Measurements from ENCODE around the gene PPP1R37.

PPP1R37 gene

GRCh38 chr19:45125360-45125759, 32.4 kb downstream of the PPP1R37 start:
- no peak overlapping the region for H2BK5ac ChIP-seq (ENCODE audit: low read depth, low read length, poor library complexity, severe bottlenecking)
- no peak overlapping the region for H3K4me2 ChIP-seq (ENCODE audit: low read length, poor library complexity, severe bottlenecking)
- no peak overlapping the region for H4K91ac ChIP-seq (ENCODE audit: low read length)
- no peak overlapping the region for H3K9ac ChIP-seq (ENCODE audit: low read length)
- no peak overlapping the region for H2BK15ac ChIP-seq (ENCODE audit: low read depth, poor library complexity, severe bottlenecking)
- H3K23ac ChIP-seq (ENCODE audit: low read length in 2 of 2): no peak overlapping the region
- no peak overlapping the region for H3K18ac ChIP-seq (ENCODE audit: low read depth in 1 of 2, low read length in 2 of 2)
- H3K27ac ChIP-seq (ENCODE audit: low read length, poor library complexity, severe bottlenecking): no peak overlapping the region
- no peak for DNase-seq
- H3K14ac ChIP-seq (ENCODE audit: low read length in 2 of 2): no peak overlapping the region
- no peaks in the 10 kb centered on the region for H3K27me3 ChIP-seq (ENCODE audit: control insufficient read depth in 1 of 2, insufficient read depth in 1 of 2, low read length in 2 of 2)
- H2BK12ac ChIP-seq (ENCODE audit: low read length in 2 of 2): no peak overlapping the region
- peaks cover 19% of the 10 kb centered on the region for H3K4me1 ChIP-seq (ENCODE audit: control insufficient read depth, insufficient read depth, low read depth, low read length)
- H3K4ac ChIP-seq (ENCODE audit: low read depth in 1 of 2, low read length in 2 of 2): no peak overlapping the region
- no peak overlapping the region for H3K4me3 ChIP-seq (ENCODE audit: insufficient read depth in 1 of 2, low read depth in 1 of 2, low read length in 2 of 2)
- 98% methylated on average over 9 of the region's 9 CpGs for WGBS
- no peak overlapping the region for H4K8ac ChIP-seq (ENCODE audit: low read length)
- no peaks in the 10 kb centered on the region for H3K9me3 ChIP-seq (ENCODE audit: control insufficient read depth, low read length)
- H2AFZ ChIP-seq (ENCODE audit: low read depth, low read length): no peak overlapping the region
- peaks cover 0 to 26% of the 10 kb centered on the region in 2 experiments for H3K36me3 ChIP-seq (ENCODE audit: control insufficient read depth in 1 of 2, insufficient read depth in 2 of 2, low read depth in 1 of 2, low read length in 2 of 2)
- no peak overlapping the region for H2AK5ac ChIP-seq (ENCODE audit: low read length, severe bottlenecking)
- peaks cover 67% of the 10 kb centered on the region for H3K79me1 ChIP-seq (replicated peaks; ENCODE audit: low read length, poor library complexity, severe bottlenecking)
- no peak overlapping the region for H2BK120ac ChIP-seq (ENCODE audit: low read depth, low read length)

DNA sequence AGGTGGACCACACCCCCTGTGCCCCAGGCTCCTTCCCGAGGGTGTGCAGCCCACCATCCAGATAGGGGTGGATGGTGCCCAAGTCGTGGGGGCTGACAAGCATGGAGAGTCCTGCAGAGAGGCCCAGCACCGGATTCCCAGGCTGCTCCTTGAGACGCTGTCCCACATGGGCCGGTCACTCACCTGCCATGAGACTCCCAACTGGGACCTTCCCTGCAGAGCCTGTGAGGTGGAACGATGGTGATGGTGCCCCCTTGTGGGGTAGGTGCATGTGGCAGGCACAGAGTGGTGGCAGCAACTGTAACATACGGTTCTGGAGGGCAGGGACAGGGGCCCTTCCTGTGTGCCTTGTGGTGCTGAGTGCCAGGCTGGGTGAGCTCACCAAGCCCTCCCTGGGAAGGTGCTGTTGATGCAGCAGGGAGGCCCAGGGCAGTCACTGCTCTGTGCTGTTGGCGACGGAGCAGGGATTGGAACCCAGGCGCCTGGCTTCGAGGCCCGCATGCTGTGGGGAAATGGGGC, 33.1 kb downstream of the PPP1R37 start:
- Histone ChIP-seq H2BK12ac (ENCODE audit: low read length in 2 of 2) (peak overlapping the region in 1 of 2 experiments; percentile 21), H3K4ac (ENCODE audit: low read depth in 1 of 2, low read length in 2 of 2) (no peak overlapping the region), H3K4me1 (ENCODE audit: control insufficient read depth, insufficient read depth, low read depth, low read length) (peaks cover 25% of the 10 kb centered on the region), H4K91ac (ENCODE audit: low read length) (peak overlapping the region; percentile 57), H3K23ac (ENCODE audit: low read length in 2 of 2) (no peak overlapping the region), H3K18ac (ENCODE audit: low read depth in 1 of 2, low read length in 2 of 2) (no peak overlapping the region), H3K9me3 (ENCODE audit: control insufficient read depth, low read length) (no peaks in the 10 kb centered on the region), H3K14ac (ENCODE audit: low read length in 2 of 2) (no peak overlapping the region), H3K79me1 (replicated peaks; ENCODE audit: low read length, poor library complexity, severe bottlenecking) (peaks cover 64% of the 10 kb centered on the region), H2BK5ac (ENCODE audit: low read depth, low read length, poor library complexity, severe bottlenecking) (no peak overlapping the region), H2BK120ac (ENCODE audit: low read depth, low read length) (no peak overlapping the region), H3K36me3 (ENCODE audit: control insufficient read depth in 1 of 2, insufficient read depth in 2 of 2, low read depth in 1 of 2, low read length in 2 of 2) (peaks cover 0 to 26% of the 10 kb centered on the region in 2 experiments), H2AFZ (ENCODE audit: low read depth, low read length) (no peak overlapping the region), H3K27ac (ENCODE audit: low read length, poor library complexity, severe bottlenecking) (no peak overlapping the region), H2AK5ac (ENCODE audit: low read length, severe bottlenecking) (no peak overlapping the region), H3K4me3 (ENCODE audit: insufficient read depth in 1 of 2, low read depth in 1 of 2, low read length in 2 of 2) (no peak overlapping the region), H2BK15ac (ENCODE audit: low read depth, poor library complexity, severe bottlenecking) (no peak overlapping the region), H4K8ac (ENCODE audit: low read length) (no peak overlapping the region), H3K27me3 (ENCODE audit: control insufficient read depth in 1 of 2, insufficient read depth in 1 of 2, low read length in 2 of 2) (no peaks in the 10 kb centered on the region), H3K4me2 (ENCODE audit: low read length, poor library complexity, severe bottlenecking) (no peak overlapping the region), H3K9ac (ENCODE audit: low read length) (peak overlapping the region; percentile 26)
- peak; percentile 63 for DNase-seq
- WGBS: 61% methylated on average over 12 of the region's 12 CpGs

- Histone ChIP-seq H2AK5ac (ENCODE audit: low read length, severe bottlenecking) (no peak overlapping the region), H3K36me3 (ENCODE audit: control insufficient read depth in 1 of 2, insufficient read depth in 2 of 2, low read depth in 1 of 2, low read length in 2 of 2) (peaks cover 0 to 26% of the 10 kb centered on the region in 2 experiments), H2BK120ac (ENCODE audit: low read depth, low read length) (no peak overlapping the region), H3K14ac (ENCODE audit: low read length in 2 of 2) (no peak overlapping the region), H2BK12ac (ENCODE audit: low read length in 2 of 2) (no peak overlapping the region), H3K4ac (ENCODE audit: low read depth in 1 of 2, low read length in 2 of 2) (no peak overlapping the region), H2AFZ (ENCODE audit: low read depth, low read length) (no peak overlapping the region), H3K79me1 (replicated peaks; ENCODE audit: low read length, poor library complexity, severe bottlenecking) (peaks cover 63% of the 10 kb centered on the region), H2BK5ac (ENCODE audit: low read depth, low read length, poor library complexity, severe bottlenecking) (no peak overlapping the region), H3K9ac (ENCODE audit: low read length) (no peak overlapping the region), H4K8ac (ENCODE audit: low read length) (no peak overlapping the region), H3K27ac (ENCODE audit: low read length, poor library complexity, severe bottlenecking) (no peak overlapping the region), H3K18ac (ENCODE audit: low read depth in 1 of 2, low read length in 2 of 2) (no peak overlapping the region), H3K4me2 (ENCODE audit: low read length, poor library complexity, severe bottlenecking) (no peak overlapping the region), H3K4me1 (ENCODE audit: control insufficient read depth, insufficient read depth, low read depth, low read length) (peaks cover 25% of the 10 kb centered on the region), H3K23ac (ENCODE audit: low read length in 2 of 2) (no peak overlapping the region), H3K9me3 (ENCODE audit: control insufficient read depth, low read length) (no peaks in the 10 kb centered on the region), H4K91ac (ENCODE audit: low read length) (no peak overlapping the region), H2BK15ac (ENCODE audit: low read depth, poor library complexity, severe bottlenecking) (no peak overlapping the region), H3K27me3 (ENCODE audit: control insufficient read depth in 1 of 2, insufficient read depth in 1 of 2, low read length in 2 of 2) (no peaks in the 10 kb centered on the region), H3K4me3 (ENCODE audit: insufficient read depth in 1 of 2, low read depth in 1 of 2, low read length in 2 of 2) (no peak overlapping the region)
- DNase-seq: no peak
- WGBS: 94% methylated on average over 7 of the region's 7 CpGs
These were observed 33.7 kb downstream of the PPP1R37 start for GRCh38 chr19:45126654-45127053.

GRCh38 chr19:45128146-45128545, 35.2 kb downstream of the PPP1R37 start:
- 94% methylated on average over 4 of the region's 5 CpGs for WGBS
- H3K14ac ChIP-seq (ENCODE audit: low read length in 2 of 2): no peak overlapping the region

More at GRCh38 chr19:45128146-45128545, 35.2 kb downstream of the PPP1R37 start:
- Histone ChIP-seq H3K27ac (ENCODE audit: low read length, poor library complexity, severe bottlenecking) (no peak overlapping the region), H3K36me3 (ENCODE audit: control insufficient read depth in 1 of 2, insufficient read depth in 2 of 2, low read depth in 1 of 2, low read length in 2 of 2) (peaks cover 0 to 23% of the 10 kb centered on the region in 2 experiments), H3K23ac (ENCODE audit: low read length in 2 of 2) (no peak overlapping the region), H3K18ac (ENCODE audit: low read depth in 1 of 2, low read length in 2 of 2) (no peak overlapping the region), H3K4me2 (ENCODE audit: low read length, poor library complexity, severe bottlenecking) (no peak overlapping the region), H3K9ac (ENCODE audit: low read length) (no peak overlapping the region), H3K79me1 (replicated peaks; ENCODE audit: low read length, poor library complexity, severe bottlenecking) (peaks cover 58% of the 10 kb centered on the region), H2BK5ac (ENCODE audit: low read depth, low read length, poor library complexity, severe bottlenecking) (no peak overlapping the region), H3K4me1 (ENCODE audit: control insufficient read depth, insufficient read depth, low read depth, low read length) (peaks cover 22% of the 10 kb centered on the region), H2BK12ac (ENCODE audit: low read length in 2 of 2) (no peak overlapping the region), H3K4ac (ENCODE audit: low read depth in 1 of 2, low read length in 2 of 2) (no peak overlapping the region), H3K4me3 (ENCODE audit: insufficient read depth in 1 of 2, low read depth in 1 of 2, low read length in 2 of 2) (no peak overlapping the region), H2AFZ (ENCODE audit: low read depth, low read length) (no peak overlapping the region), H3K9me3 (ENCODE audit: control insufficient read depth, low read length) (no peaks in the 10 kb centered on the region), H4K8ac (ENCODE audit: low read length) (no peak overlapping the region), H2BK15ac (ENCODE audit: low read depth, poor library complexity, severe bottlenecking) (no peak overlapping the region), H2AK5ac (ENCODE audit: low read length, severe bottlenecking) (no peak overlapping the region), H2BK120ac (ENCODE audit: low read depth, low read length) (no peak overlapping the region), H3K27me3 (ENCODE audit: control insufficient read depth in 1 of 2, insufficient read depth in 1 of 2, low read length in 2 of 2) (no peaks in the 10 kb centered on the region), H4K91ac (ENCODE audit: low read length) (no peak overlapping the region)
- no peak for DNase-seq

Measured in mesenchymal stem cell (in vitro differentiated cells and primary cell).